Measurements from ENCODE around the gene PDE4D. TPM values are rescaled to one million over a fixed set of nuclear protein-coding genes. Genes with fewer than 3 reads are reported as not detected.

PDE4D gene
- total RNA-seq, 1 experiment from 2014 or later: 2.4 TPM

- no peak for TF ChIP-seq SIN3A (IDR thresholded peaks at IDR 0.05; ENCODE audit: borderline replicate concordance, insufficient read depth, low read depth, low read length)
- TF ChIP-seq TCF7L2 (IDR thresholded peaks at IDR 0.05; ENCODE audit: low read depth, low read length): no peak
- no peak for TF ChIP-seq POLR2AphosphoS5 (IDR thresholded peaks at IDR 0.05; ENCODE audit: low read depth, low read length)
- TF ChIP-seq REST (IDR thresholded peaks at IDR 0.05; ENCODE audit: insufficient read depth in 1 of 2, low read depth in 2 of 2, low read length in 1 of 2): no peak
- TF ChIP-seq, protein P1, sequence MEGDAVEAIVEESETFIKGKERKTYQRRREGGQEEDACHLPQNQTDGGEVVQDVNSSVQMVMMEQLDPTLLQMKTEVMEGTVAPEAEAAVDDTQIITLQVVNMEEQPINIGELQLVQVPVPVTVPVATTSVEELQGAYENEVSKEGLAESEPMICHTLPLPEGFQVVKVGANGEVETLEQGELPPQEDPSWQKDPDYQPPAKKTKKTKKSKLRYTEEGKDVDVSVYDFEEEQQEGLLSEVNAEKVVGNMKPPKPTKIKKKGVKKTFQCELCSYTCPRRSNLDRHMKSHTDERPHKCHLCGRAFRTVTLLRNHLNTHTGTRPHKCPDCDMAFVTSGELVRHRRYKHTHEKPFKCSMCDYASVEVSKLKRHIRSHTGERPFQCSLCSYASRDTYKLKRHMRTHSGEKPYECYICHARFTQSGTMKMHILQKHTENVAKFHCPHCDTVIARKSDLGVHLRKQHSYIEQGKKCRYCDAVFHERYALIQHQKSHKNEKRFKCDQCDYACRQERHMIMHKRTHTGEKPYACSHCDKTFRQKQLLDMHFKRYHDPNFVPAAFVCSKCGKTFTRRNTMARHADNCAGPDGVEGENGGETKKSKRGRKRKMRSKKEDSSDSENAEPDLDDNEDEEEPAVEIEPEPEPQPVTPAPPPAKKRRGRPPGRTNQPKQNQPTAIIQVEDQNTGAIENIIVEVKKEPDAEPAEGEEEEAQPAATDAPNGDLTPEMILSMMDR (IDR thresholded peaks at IDR 0.05): no peak
- H3K4me3 ChIP-seq (ENCODE audit: low read depth in 2 of 2, low read length in 2 of 2): no peak overlapping the region
- in situ Hi-C loops (cut with HindIII; ENCODE audit: low pct_unique_long_range_greater_than_20kb, low sequenced_read_pairs) (no loop called here), intact Hi-C loops (cut with micrococcal nuclease; ENCODE audit: unreplicated experiment) (no loop called here)
- no peaks in the 10 kb centered on the region for H3K9me3 ChIP-seq (ENCODE audit: control insufficient read depth, insufficient read depth, low read depth, low read length)
- DNase-seq (ENCODE audit: low read depth, low spot score) (no peak), ATAC-seq (no peak)
- no peak overlapping the region for H3K27ac ChIP-seq (ENCODE audit: low read length)
- no TSS peak for BruUV-seq (replicated peaks)
- H3K27me3 ChIP-seq (ENCODE audit: control insufficient read depth, insufficient read depth, low read length): no peaks in the 10 kb centered on the region
- POLR2A ChIA-PET: no interaction called here
- CTCF ChIA-PET: no interaction called here
- no peaks in the 10 kb centered on the region for H3K36me3 ChIP-seq (ENCODE audit: control insufficient read depth, insufficient read depth, low read length)
- no peaks in the 10 kb centered on the region for H3K4me1 ChIP-seq (ENCODE audit: control insufficient read depth, insufficient read depth, low read length)
Measured at GRCh38 chr5:59655693-59656309, 237.7 kb downstream of the PDE4D start.

GRCh38 chr5:59654691-59655090 lies 238.8 kb downstream of the PDE4D start:
- no TSS peak for BruUV-seq (replicated peaks)
- Histone ChIP-seq H3K27me3 (ENCODE audit: control insufficient read depth, insufficient read depth, low read length) (no peaks in the 10 kb centered on the region), H3K9me3 (ENCODE audit: control insufficient read depth, insufficient read depth, low read depth, low read length) (no peaks in the 10 kb centered on the region), H3K4me1 (ENCODE audit: control insufficient read depth, insufficient read depth, low read length) (no peaks in the 10 kb centered on the region), H3K4me3 (ENCODE audit: low read depth in 2 of 2, low read length in 2 of 2) (no peak overlapping the region), H3K27ac (ENCODE audit: low read length) (no peak overlapping the region), H3K36me3 (ENCODE audit: control insufficient read depth, insufficient read depth, low read length) (no peaks in the 10 kb centered on the region)
- TF ChIP-seq POLR2AphosphoS5 (IDR thresholded peaks at IDR 0.05; ENCODE audit: low read depth, low read length): no peak
- TF ChIP-seq, protein P1 (IDR thresholded peaks at IDR 0.05): no peak
- TF ChIP-seq REST (IDR thresholded peaks at IDR 0.05; ENCODE audit: insufficient read depth in 1 of 2, low read depth in 2 of 2, low read length in 1 of 2): no peak
- no peak for TF ChIP-seq TCF7L2 (IDR thresholded peaks at IDR 0.05; ENCODE audit: low read depth, low read length)
- no peak for TF ChIP-seq SIN3A (IDR thresholded peaks at IDR 0.05; ENCODE audit: borderline replicate concordance, insufficient read depth, low read depth, low read length)
- ATAC-seq (no peak), DNase-seq (ENCODE audit: low read depth, low spot score) (no peak)
- ChIA-PET CTCF (no interaction called here), POLR2A (no interaction called here)
- intact Hi-C loops (cut with micrococcal nuclease; ENCODE audit: unreplicated experiment): no loop called here
- in situ Hi-C loops (cut with HindIII; ENCODE audit: low pct_unique_long_range_greater_than_20kb, low sequenced_read_pairs): no loop called here
